ENCODE data around the gene TTC7B. TPM values are rescaled to one million over a fixed set of nuclear protein-coding genes. Genes with fewer than 3 reads are reported as not detected.

TTC7B gene
- total and polyA plus RNA-seq, 7 donors: 18.9 to 97.0 (median 59.0) TPM

- DNase-seq (no peak), ATAC-seq (peak in 2 of 4 donors; percentile 36 to 50)
- Histone ChIP-seq H3K27me3 (ENCODE audit: insufficient read depth in 3 of 3, low read length in 2 of 3) (no peaks in the 10 kb centered on the region), H3K9me3 (no peaks in the 10 kb centered on the region), H3K4me1 (peaks cover 13% of the 10 kb centered on the region), H3K4me3 (no peak overlapping the region), H3K36me3 (ENCODE audit: insufficient read depth in 1 of 2, low read depth in 1 of 2) (no peaks in the 10 kb centered on the region), H3K27ac (no peak overlapping the region)
- TF ChIP-seq CTCF (IDR thresholded peaks at IDR 0.05): no peak
- 77 to 78% (median 77%) methylated on average over 6 of the region's 6 CpGs for WGBS, 3 donors
- intact Hi-C loops (cut with DNase I): no loop called here
Observed at GRCh38 chr14:90551070-90551704, 265.0 kb downstream of the TTC7B start.

- Histone ChIP-seq H3K4me3 (no peak overlapping the region), H3K27ac (no peak overlapping the region), H3K9me3 (no peaks in the 10 kb centered on the region), H3K4me1 (peaks cover 25% of the 10 kb centered on the region), H3K27me3 (ENCODE audit: insufficient read depth in 3 of 3, low read length in 2 of 3) (no peaks in the 10 kb centered on the region), H3K36me3 (ENCODE audit: insufficient read depth in 1 of 2, low read depth in 1 of 2) (no peaks in the 10 kb centered on the region)
- WGBS, 3 donors: 88 to 94% (median 93%) methylated on average over 10 of the region's 10 CpGs
- ATAC-seq (no peak), DNase-seq (no peak)
- TF ChIP-seq CTCF (IDR thresholded peaks at IDR 0.05): no peak
- intact Hi-C loops (cut with DNase I): no loop called here
Observed at GRCh38 chr14:90549794-90550641, 266.2 kb downstream of the TTC7B start.

- Histone ChIP-seq H3K27me3 (ENCODE audit: insufficient read depth in 3 of 3, low read length in 2 of 3) (no peaks in the 10 kb centered on the region), H3K4me3 (no peak overlapping the region), H3K27ac (no peak overlapping the region), H3K36me3 (ENCODE audit: insufficient read depth in 1 of 2, low read depth in 1 of 2) (no peaks in the 10 kb centered on the region), H3K9me3 (no peaks in the 10 kb centered on the region), H3K4me1 (peaks cover 27% of the 10 kb centered on the region)
- intact Hi-C loops (cut with DNase I): no loop called here
- 90 to 98% (median 92%) methylated on average over 3 of the region's 3 CpGs for WGBS, 3 donors
- ATAC-seq (no peak), DNase-seq (no peak)
- no peak for TF ChIP-seq CTCF (IDR thresholded peaks at IDR 0.05)
Observed at GRCh38 chr14:90548455-90548854, 267.8 kb downstream of the TTC7B start.

GRCh38 chr14:90547968-90548367 lies 268.3 kb downstream of the TTC7B start:
- intact Hi-C loops (cut with DNase I): no loop called here
- no peaks in the 10 kb centered on the region for H3K36me3 ChIP-seq (ENCODE audit: insufficient read depth in 1 of 2, low read depth in 1 of 2)
- no peaks in the 10 kb centered on the region for H3K9me3 ChIP-seq
- ATAC-seq (no peak), DNase-seq (no peak)
- H3K27ac ChIP-seq: no peak overlapping the region
- WGBS, 3 donors: 90 to 97% (median 91%) methylated on average over 3 of the region's 3 CpGs
- TF ChIP-seq CTCF (IDR thresholded peaks at IDR 0.05): no peak
- no peaks in the 10 kb centered on the region for H3K27me3 ChIP-seq (ENCODE audit: insufficient read depth in 3 of 3, low read length in 2 of 3)
- H3K4me1 ChIP-seq: peaks cover 27% of the 10 kb centered on the region
- H3K4me3 ChIP-seq: no peak overlapping the region

All from psoas muscle (tissue), 8 donors.